ENCODE results near the gene HNRNPF.

HNRNPF gene

GRCh38 chr10:43421519-43421918 lies 12.5 kb upstream of the HNRNPF start:
- DNase-seq (ENCODE audit: low read depth, low spot score) = no peak

- DNase-seq (ENCODE audit: low read depth, low spot score) = no peak
Measured at GRCh38 chr10:43421201-43421507, 12.2 kb upstream of the HNRNPF start.

GRCh38 chr10:43420369-43421200 lies 11.6 kb upstream of the HNRNPF start:
- no peak for DNase-seq (ENCODE audit: low read depth, low spot score)

GRCh38 chr10:43419997-43420368 lies 11.0 kb upstream of the HNRNPF start:
- DNase-seq (ENCODE audit: low read depth, low spot score) = no peak

- DNase-seq (ENCODE audit: low read depth, low spot score) = no peak
Measured at GRCh38 chr10:43417950-43418768, 9.2 kb upstream of the HNRNPF start.

- no peak for DNase-seq (ENCODE audit: low read depth, low spot score)
Measured at GRCh38 chr10:43415544-43415943, 6.6 kb upstream of the HNRNPF start.

GRCh38 chr10:43411536-43411935 lies 2.5 kb upstream of the HNRNPF start:
- no peak for DNase-seq (ENCODE audit: low read depth, low spot score)

GRCh38 chr10:43410345-43410744 lies 1.4 kb upstream of the HNRNPF start:
- DNase-seq (ENCODE audit: low read depth, low spot score) = no peak

GRCh38 chr10:43409385-43410109 lies 561 bp upstream of the HNRNPF start:
- DNase-seq (ENCODE audit: low read depth, low spot score) = no peak

- DNase-seq (ENCODE audit: low read depth, low spot score) = no peak
Measured at GRCh38 chr10:43408331-43408709, 666 bp downstream of the HNRNPF start.

- DNase-seq (ENCODE audit: low read depth, low spot score) = no peak
Measured at GRCh38 chr10:43407576-43408330, 1.2 kb downstream of the HNRNPF start.

GRCh38 chr10:43407148-43407575 lies 1.8 kb downstream of the HNRNPF start:
- DNase-seq (ENCODE audit: low read depth, low spot score) = no peak

- no peak for DNase-seq (ENCODE audit: low read depth, low spot score)
Measured at GRCh38 chr10:43404704-43405084, 4.3 kb downstream of the HNRNPF start.

- DNase-seq (ENCODE audit: low read depth, low spot score) = no peak
Measured at GRCh38 chr10:43403911-43404703, 4.9 kb downstream of the HNRNPF start.

GRCh38 chr10:43402880-43403452 lies 6.0 kb downstream of the HNRNPF start:
- DNase-seq (ENCODE audit: low read depth, low spot score) = no peak

GRCh38 chr10:43402176-43402575 lies 6.8 kb downstream of the HNRNPF start:
- DNase-seq (ENCODE audit: low read depth, low spot score) = no peak

- DNase-seq (ENCODE audit: low read depth, low spot score) = no peak
Measured at GRCh38 chr10:43401627-43402026, 7.4 kb downstream of the HNRNPF start.

GRCh38 chr10:43399320-43400310 lies 9.4 kb downstream of the HNRNPF start:
- no peak for DNase-seq (ENCODE audit: low read depth, low spot score)

- DNase-seq (ENCODE audit: low read depth, low spot score) = no peak
Measured at GRCh38 chr10:43398939-43399319, 10.1 kb downstream of the HNRNPF start.

Measured in brain pericyte (primary cell).